DMS153 treated with DMSO at 0.1 percent for 48 hours (cell line): ENCODE results near the gene PDE4D.

Source experiments
- DNase-seq: peaks from one replicate; lab custom pipeline; 2025; ENCODE audit not compliant: unreplicated experiment; lab: John Stamatoyannopoulos, UW

PDE4D gene

GRCh38 chr5:59562756-59563389 is 330.7 kb downstream of the PDE4D start:
- no peak for DNase-seq

GRCh38 chr5:59560553-59560952 is 333.0 kb downstream of the PDE4D start:
- DNase-seq: peak; percentile 16

- no peak for DNase-seq
Measured at GRCh38 chr5:59559847-59560246, 333.7 kb downstream of the PDE4D start.

- DNase-seq: no peak
Measured at GRCh38 chr5:59559323-59559722, 334.2 kb downstream of the PDE4D start.

- DNase-seq: no peak
Measured at GRCh38 chr5:59558501-59558900, 335.0 kb downstream of the PDE4D start.

- no peak for DNase-seq
Measured at GRCh38 chr5:59557572-59557971, 336.0 kb downstream of the PDE4D start.

- no peak for DNase-seq
Measured at GRCh38 chr5:59555596-59555995, 337.9 kb downstream of the PDE4D start.

- no peak for DNase-seq
Measured at GRCh38 chr5:59554501-59554900, 339.0 kb downstream of the PDE4D start.

- no peak for DNase-seq
Measured at GRCh38 chr5:59553992-59554391, 339.5 kb downstream of the PDE4D start.

- DNase-seq: peak; percentile 75
Measured at GRCh38 chr5:59548807-59549357, 344.6 kb downstream of the PDE4D start.

- no peak for DNase-seq
Measured at GRCh38 chr5:59547731-59548130, 345.8 kb downstream of the PDE4D start.

- DNase-seq: no peak
Measured at GRCh38 chr5:59544573-59544972, 349.0 kb downstream of the PDE4D start.

- no peak for DNase-seq
Measured at GRCh38 chr5:59543821-59544442, 349.6 kb downstream of the PDE4D start.

GRCh38 chr5:59542851-59543820 is 350.4 kb downstream of the PDE4D start:
- peak; percentile 10 for DNase-seq

- no peak for DNase-seq
Measured at GRCh38 chr5:59542306-59542705, 351.2 kb downstream of the PDE4D start.

- no peak for DNase-seq
Measured at GRCh38 chr5:59540366-59540765, 353.2 kb downstream of the PDE4D start.

- no peak for DNase-seq
Measured at GRCh38 chr5:59538750-59539121, 354.8 kb downstream of the PDE4D start.

GRCh38 chr5:59537961-59538749 is 355.4 kb downstream of the PDE4D start:
- DNase-seq: no peak

GRCh38 chr5:59536875-59537274 is 356.7 kb downstream of the PDE4D start:
- DNase-seq: no peak

GRCh38 chr5:59535561-59535960 is 358.0 kb downstream of the PDE4D start:
- no peak for DNase-seq

- no peak for DNase-seq
Measured at GRCh38 chr5:59533730-59534108, 359.8 kb downstream of the PDE4D start.
